Cardiac muscle cell (in vitro differentiated cells and primary cell): Measurements from ENCODE around the gene SLC29A1. TPM values are rescaled to one million over a fixed set of nuclear protein-coding genes. Genes with fewer than 3 reads are reported as not detected.
"Not testable (repeated sequence)": the region's sequence is repeated elsewhere in the genome, so short reads cannot be mapped to it uniquely, and the experiment has no call there.

Experiments
- DNase-seq, 2 donors: peaks; one replicate each; pipeline versions ENCODE4 v3.0.0 to v3.0.0-alpha.2; 2010 to 2017; ENCODE audit warnings: low read depth in 1 of 2, low spot score in 1 of 2
- H3K27ac ChIP-seq: fragments of 200-600 bp; sonication (generic); 2 replicates; pipeline ENCODE4 v1.5.1; 2016
- H3K27me3 ChIP-seq: fragments of 200-600 bp; sonication (generic); 2 replicates; pipeline ENCODE4 v1.6.0; 2016; ENCODE audit warnings: control low read depth
- H3K36me3 ChIP-seq: fragments of 200-600 bp; sonication (generic); 2 replicates; pipeline ENCODE4 v1.5.1; 2016; ENCODE audit warnings: control low read depth
- H3K4me1 ChIP-seq: fragments of 200-600 bp; sonication (generic); 2 replicates; pipeline ENCODE4 v1.8.1; 2017; ENCODE audit warnings: low read depth, mild to moderate bottlenecking, mixed run types
- H3K4me3 ChIP-seq: fragments of 200-600 bp; sonication (generic); 2 replicates; pipeline ENCODE4 v1.5.1; 2016; ENCODE audit warnings: mild to moderate bottlenecking
- H3K9me3 ChIP-seq: fragments of 200-600 bp; sonication (generic); 2 replicates; pipeline ENCODE4 v1.5.1; 2017; ENCODE audit warnings: low read depth, mild to moderate bottlenecking, control low read depth
- CTCF ChIP-seq: IDR thresholded peaks from 2 replicates; pipeline ENCODE4 v1.5.1; 2012; ENCODE audit warnings: low read depth, mild to moderate bottlenecking, low read length
- polyA plus RNA-seq: library from polyadenylated mRNA; unstranded; fragments of >200 nt; fragmentation: Nextera tagmentation; extraction: Ambion mirVana; gene quantifications from 2 replicates; pipeline ENCODE4 v1.2.1, GENCODE V29; 2016
- total RNA-seq: library from RNA; depleted of rRNA; stranded (reverse); fragments of >200 nt; gene quantifications from 2 replicates; pipeline ENCODE4 v1.2.3, GENCODE V29; 2016

The SLC29A1 gene
- total and polyA plus RNA-seq, 2 experiments from 2014 or later: 62.7 to 88.7 TPM

GRCh38 chr6:44183783-44184182, 39.6 kb upstream of the SLC29A1 start:
- DNase-seq: no peak
- H3K4me3 ChIP-seq: no peak overlapping the region
- no peaks in the 10 kb centered on the region for H3K9me3 ChIP-seq
- no peaks in the 10 kb centered on the region for H3K27me3 ChIP-seq
- no peaks in the 10 kb centered on the region for H3K4me1 ChIP-seq
- TF ChIP-seq CTCF: no peak
- H3K36me3 ChIP-seq: no peaks in the 10 kb centered on the region
- no peak overlapping the region for H3K27ac ChIP-seq

DNA sequence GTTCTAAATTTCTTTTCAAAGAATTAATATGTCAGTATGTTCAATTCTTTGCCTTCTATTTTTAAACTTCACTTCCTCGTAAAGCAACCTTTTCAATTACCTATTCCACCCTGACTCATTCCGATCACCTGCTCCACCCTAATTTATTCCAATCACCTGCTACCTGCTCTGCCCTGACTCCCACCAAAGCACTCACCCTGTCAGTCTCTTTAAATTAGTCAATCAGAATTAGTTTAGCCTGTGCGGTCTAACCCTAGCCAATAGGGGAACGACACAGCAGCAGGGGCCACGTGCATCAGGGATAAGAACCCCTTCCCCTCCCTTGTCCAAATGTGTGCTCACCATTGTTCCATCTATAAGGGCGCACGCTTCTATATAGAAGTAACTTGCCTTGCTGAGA, 38.0 kb upstream of the SLC29A1 start:
- H3K27ac ChIP-seq, H3K9me3 ChIP-seq, DNase-seq, H3K36me3 ChIP-seq, H3K27me3 ChIP-seq, H3K4me1 ChIP-seq, H3K4me3 ChIP-seq: not testable (repeated sequence)

DNA sequence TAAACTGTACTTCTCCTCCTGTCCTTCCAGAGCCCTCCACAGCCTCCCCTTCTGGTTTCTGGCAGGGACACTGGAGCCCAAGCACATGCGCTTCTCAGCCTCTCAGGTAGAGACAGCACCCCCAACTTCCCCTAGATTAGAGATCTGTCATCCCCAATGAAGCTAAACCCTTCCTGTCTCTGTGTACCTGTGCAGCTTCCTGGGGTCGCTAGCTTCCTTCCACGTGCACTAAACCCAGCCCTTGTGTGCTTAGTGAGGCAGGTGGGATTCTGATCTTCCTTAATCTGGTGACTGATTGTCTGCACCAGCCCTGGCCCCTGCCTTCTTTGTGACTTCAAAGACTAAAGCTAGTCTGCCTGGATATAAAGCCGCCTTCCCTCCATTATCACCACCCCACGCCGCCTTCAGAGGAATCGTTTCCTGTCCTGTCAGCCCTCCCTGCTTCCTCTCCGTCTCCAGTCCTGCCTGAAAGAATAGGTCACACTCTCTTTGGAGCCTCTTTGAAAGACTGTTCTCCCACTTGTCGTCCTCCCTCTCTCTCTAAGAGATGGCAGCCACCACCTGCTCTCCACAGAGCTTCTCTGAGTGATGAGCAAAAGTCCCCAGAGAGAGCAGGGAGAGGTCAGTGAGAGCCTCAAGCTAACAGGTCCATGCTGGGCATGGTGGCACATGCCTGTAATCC, 37.3 kb upstream of the SLC29A1 start:
- DNase-seq: no peak
- Histone ChIP-seq H3K4me1 (no peaks in the 10 kb centered on the region), H3K27ac (no peak overlapping the region), H3K9me3 (no peaks in the 10 kb centered on the region), H3K36me3 (no peaks in the 10 kb centered on the region), H3K27me3 (no peaks in the 10 kb centered on the region), H3K4me3 (no peak overlapping the region)
- TF ChIP-seq CTCF: no peak

- Histone ChIP-seq H3K27me3 (no peaks in the 10 kb centered on the region), H3K27ac (no peak overlapping the region), H3K4me1 (no peaks in the 10 kb centered on the region), H3K36me3 (no peaks in the 10 kb centered on the region), H3K4me3 (no peak overlapping the region), H3K9me3 (no peaks in the 10 kb centered on the region)
- no peak for DNase-seq
- no peak for TF ChIP-seq CTCF
Measured at GRCh38 chr6:44186635-44187025, 36.8 kb upstream of the SLC29A1 start.

GRCh38 chr6:44188819-44189218, 34.6 kb upstream of the SLC29A1 start:
- TF ChIP-seq CTCF: no peak
- H3K27me3 ChIP-seq: no peaks in the 10 kb centered on the region
- no peaks in the 10 kb centered on the region for H3K4me1 ChIP-seq
- no peak overlapping the region for H3K4me3 ChIP-seq
- DNase-seq: no peak
- no peaks in the 10 kb centered on the region for H3K9me3 ChIP-seq
- no peak overlapping the region for H3K27ac ChIP-seq
- no peaks in the 10 kb centered on the region for H3K36me3 ChIP-seq

- H3K4me1 ChIP-seq: no peaks in the 10 kb centered on the region
- H3K9me3 ChIP-seq: no peaks in the 10 kb centered on the region
- H3K36me3 ChIP-seq: no peaks in the 10 kb centered on the region
- no peaks in the 10 kb centered on the region for H3K27me3 ChIP-seq
- no peak for TF ChIP-seq CTCF
- DNase-seq: no peak
- no peak overlapping the region for H3K27ac ChIP-seq
- H3K4me3 ChIP-seq: no peak overlapping the region
Measured at GRCh38 chr6:44189257-44189656, 34.1 kb upstream of the SLC29A1 start.
